22Rv1 (cell line): ENCODE results near the gene LRP5.
A peak's percentile ranks its signal among the peaks of the same experiment; 100 is the strongest.

ENCODE experiments used
- H3K27ac ChIP-seq: fragments of 450-650 bp; 2 replicates; pipeline ENCODE4 v1.5.1; 2017
- ZFX ChIP-seq: fragments of 450-650 bp; IDR thresholded peaks from 2 replicates; pipeline ENCODE4 v1.6.1; 2017; ENCODE audit warnings: antibody characterized with exemption, borderline replicate concordance
- TF ChIP-seq, protein P1 (sequence below): fragments of 450-650 bp; IDR thresholded peaks from 2 replicates; pipeline ENCODE4 v1.5.1; 2017; ENCODE audit warnings: mild to moderate bottlenecking

LRP5 gene

DNA sequence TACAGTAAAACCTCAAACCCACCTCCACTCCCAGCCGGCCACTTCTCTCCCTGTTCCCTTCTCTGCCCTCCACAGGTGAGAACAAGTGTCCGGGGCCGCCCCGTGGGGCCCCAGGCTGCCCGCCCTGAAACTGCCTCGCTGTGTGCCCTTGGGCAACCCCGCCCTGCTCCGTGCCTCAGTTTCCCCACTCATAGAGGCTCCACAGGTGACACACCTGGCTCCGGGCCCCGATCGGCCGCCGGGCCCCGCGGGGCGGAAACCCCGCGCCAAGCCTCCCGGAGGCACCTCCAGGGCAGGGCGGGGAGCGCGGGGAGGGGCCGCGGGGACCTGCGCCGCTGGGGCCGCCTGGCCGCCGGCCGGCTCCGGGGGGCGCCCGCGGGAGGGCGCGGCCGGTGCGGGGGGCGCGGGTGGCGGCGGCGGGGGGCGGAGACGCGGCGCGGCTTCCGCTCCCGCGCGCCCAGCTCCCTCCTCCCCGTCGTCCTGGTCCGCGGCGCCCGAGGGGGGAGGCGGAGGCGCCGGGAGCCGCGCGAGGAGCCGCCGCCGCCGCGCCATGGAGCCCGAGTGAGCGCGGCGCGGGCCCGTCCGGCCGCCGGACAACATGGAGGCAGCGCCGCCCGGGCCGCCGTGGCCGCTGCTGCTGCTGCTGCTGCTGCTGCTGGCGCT lies at the start of gene LRP5:
Gene LRP5, plus strand, starts transcription at position 475 of the 663 bp plus-strand sequence. Its CDS starts 124 bp downstream, at position 599.
- peak within 1 kb of the TSS; percentile 60 for H3K27ac ChIP-seq
- no peak for TF ChIP-seq ZFX
- TF ChIP-seq, protein P1, sequence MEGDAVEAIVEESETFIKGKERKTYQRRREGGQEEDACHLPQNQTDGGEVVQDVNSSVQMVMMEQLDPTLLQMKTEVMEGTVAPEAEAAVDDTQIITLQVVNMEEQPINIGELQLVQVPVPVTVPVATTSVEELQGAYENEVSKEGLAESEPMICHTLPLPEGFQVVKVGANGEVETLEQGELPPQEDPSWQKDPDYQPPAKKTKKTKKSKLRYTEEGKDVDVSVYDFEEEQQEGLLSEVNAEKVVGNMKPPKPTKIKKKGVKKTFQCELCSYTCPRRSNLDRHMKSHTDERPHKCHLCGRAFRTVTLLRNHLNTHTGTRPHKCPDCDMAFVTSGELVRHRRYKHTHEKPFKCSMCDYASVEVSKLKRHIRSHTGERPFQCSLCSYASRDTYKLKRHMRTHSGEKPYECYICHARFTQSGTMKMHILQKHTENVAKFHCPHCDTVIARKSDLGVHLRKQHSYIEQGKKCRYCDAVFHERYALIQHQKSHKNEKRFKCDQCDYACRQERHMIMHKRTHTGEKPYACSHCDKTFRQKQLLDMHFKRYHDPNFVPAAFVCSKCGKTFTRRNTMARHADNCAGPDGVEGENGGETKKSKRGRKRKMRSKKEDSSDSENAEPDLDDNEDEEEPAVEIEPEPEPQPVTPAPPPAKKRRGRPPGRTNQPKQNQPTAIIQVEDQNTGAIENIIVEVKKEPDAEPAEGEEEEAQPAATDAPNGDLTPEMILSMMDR: no peak

DNA sequence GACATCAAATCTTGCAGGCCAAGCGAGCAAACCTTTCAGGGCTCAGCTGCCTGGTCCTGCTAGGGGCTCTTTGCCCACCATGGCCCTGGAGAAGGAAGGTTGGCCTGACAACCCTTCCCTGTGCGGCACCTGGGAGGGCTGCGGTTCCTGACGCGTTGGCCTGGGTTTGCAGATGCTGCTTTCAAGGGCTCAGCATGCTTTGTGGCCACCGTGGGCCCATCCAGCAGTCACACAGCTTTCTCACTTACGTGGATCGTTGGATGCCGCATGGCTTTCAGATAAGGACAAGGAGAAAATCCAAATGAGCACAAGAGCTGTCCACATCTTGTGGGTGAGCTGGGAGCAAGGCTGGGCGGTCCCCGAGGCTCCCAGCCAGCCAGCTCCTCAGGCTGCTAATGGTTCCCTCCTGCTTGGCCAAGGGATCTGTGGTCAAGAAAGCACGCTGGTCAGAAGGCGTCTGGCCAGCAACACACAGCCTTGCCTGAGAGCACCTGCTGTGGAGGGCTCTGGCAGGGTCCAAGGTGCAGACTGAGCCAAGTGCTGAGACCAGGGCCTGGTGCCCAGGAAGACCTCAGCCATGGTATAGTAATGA lies 48.9 kb upstream of the LRP5 start:
- no peak for TF ChIP-seq ZFX
- TF ChIP-seq, protein P1: no peak
- H3K27ac ChIP-seq: no peak overlapping the region

DNA sequence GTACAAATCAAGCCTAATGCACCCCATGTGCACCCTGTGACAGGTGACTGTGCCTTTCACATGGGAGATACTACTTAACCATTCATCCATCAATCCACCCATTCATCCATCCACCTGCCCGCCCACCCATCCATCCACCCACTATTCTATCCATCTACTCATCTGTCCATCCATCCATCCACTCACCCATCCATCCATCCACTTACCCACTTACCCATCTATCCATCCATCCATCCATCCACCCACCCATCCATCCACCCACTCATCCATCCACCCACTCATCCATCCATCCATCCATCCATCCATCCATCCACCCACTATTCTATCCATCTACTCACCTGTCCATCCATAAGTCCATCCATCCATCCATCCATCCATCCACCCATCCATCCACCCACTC lies 48.1 kb upstream of the LRP5 start:
- H3K27ac ChIP-seq: no peak overlapping the region
- TF ChIP-seq ZFX: no peak
- TF ChIP-seq, protein P1: no peak

DNA sequence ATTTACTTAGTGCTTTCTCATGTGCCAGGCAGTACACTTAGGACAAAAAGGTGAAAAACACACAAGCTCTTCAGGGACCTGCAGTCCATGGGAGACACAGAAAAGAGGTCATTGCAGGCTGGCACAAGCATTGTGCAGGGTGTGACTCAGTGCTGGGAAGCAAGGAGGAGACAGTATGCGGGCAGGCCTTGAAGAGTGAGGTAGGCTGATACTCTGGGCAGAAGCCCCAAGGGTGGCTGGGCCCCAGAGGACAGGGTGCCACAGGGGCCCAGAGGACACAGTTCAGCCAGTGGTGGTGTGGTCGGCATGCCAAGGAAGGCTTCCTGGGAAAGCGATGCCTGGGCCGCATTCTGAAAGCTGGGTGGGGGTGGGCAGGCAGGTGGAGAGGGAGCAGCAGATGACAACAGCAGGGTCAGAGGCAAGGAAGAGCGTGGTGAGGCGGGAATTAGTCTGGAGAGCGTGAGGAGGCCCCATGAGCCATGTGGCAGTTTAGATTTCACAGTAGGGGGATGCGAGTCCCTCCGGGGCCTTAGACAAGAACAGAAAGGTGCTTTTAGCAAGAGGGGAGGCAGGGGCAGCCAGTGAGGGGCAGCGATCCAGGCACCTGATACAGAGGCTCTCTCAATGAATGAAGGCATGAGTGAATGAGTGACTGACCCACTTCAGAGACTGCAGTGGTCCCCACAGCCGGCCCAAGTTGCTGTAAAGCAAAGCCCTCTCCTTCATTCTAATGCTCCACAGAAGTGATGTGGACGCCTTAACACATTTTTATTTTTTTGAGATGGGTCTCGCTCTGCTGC lies 47.5 kb upstream of the LRP5 start:
- TF ChIP-seq ZFX: no peak
- TF ChIP-seq, protein P1: no peak
- H3K27ac ChIP-seq: no peak overlapping the region

DNA sequence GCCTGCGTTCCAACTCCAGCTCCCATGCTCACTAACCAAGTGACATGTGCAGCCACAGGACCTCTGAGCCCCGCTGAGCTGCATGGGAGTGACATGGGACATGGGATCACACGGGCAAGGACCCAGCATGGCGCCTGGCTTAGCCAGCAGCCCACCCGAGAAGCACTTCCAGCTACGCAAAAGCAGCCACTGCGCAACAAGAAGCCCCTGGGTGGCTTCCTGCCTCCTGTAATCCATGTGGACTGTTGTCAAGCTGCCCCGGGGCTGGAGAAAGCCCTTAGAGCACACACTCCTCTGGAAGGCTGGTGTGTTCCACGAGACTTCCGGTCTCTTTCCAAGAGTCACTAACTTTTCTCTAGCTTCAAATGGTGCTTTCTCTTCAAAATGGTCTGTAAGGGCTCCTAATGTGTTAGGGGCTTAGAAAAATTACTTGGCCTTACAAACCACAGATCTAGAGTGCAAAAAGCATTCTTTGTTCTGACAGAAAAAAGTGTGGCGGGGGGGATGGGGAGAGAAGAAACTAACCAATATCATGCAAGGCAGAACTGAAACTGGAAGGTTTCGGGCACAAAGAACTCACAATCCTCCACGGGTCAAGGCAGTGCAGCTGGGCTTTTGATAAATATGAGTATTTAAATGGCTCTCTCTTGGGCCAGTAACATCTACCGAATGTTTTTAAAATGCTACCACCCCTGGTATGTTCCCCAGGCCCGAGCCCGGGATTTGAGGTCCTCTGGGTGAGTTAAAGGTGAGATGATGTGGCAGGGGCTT lies 46.1 kb upstream of the LRP5 start:
- TF ChIP-seq, protein P1: no peak
- TF ChIP-seq ZFX: no peak
- H3K27ac ChIP-seq: no peak overlapping the region

DNA sequence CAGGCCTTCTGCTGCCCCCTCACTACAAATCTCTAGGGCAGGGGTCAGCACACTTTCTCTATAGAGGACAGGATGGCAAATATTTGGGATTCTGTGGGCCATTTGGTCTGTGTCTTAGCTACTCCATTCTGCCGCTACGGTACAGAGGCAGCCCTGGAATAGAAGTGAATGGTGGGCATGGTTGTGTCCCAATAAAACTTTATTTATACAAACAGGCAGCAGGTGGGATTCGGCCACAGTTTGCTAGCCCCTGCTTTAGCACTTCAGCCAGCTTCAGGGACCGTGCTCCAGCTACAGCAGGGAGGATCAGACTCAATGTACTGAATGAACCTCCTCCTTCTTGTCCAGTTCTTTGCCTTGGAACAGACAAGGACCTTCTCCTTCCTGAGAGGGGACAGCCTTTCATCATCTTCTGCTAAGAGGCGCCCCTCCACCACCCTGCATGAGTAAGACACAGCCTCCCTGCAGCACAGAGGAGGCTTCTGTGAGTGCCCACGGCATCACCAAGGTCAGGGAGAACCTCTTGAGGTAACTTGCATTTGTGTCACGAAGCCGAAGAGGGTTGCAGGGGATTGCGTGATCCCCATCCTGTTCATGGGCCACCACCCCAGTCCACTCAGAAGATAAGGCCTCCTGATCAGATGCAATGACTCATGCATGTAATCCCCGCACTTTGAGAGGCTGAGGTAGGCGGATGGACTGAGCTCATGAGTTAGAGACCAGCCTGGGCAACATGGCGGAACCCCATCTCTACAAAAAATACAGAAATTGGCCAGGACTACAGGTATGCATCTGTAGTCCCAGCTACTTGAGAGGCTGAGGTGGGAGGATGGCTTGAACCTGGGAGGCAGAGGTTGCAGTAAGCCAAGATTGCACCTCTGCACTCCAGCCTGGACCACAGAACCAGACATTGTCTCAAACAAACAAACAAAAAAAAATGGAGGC lies 45.2 kb upstream of the LRP5 start:
- no peak for TF ChIP-seq ZFX
- TF ChIP-seq, protein P1: no peak
- H3K27ac ChIP-seq: no peak overlapping the region
